BJ (cell line): Measurements from ENCODE around the gene TMEM178B. TPM values are rescaled to one million over a fixed set of nuclear protein-coding genes. Genes with fewer than 3 reads are reported as not detected.

Source experiments
- CTCF ChIA-PET: fragments of 350-600 bp; formaldehyde crosslinking; extraction: SDS; loops from one replicate; lab custom pipeline; 2021; ENCODE audit warnings: antibody characterized with exemption, inconsistent platforms; lab: Yijun Ruan, JAX
- POLR2A ChIA-PET: fragments of 300-600 bp; sonication (Branson Sonifier 250); formaldehyde crosslinking; extraction: SDS; loops from one replicate; lab custom pipeline; 2021; ENCODE audit warnings: antibody characterized with exemption; lab: Charles Lee
- DNase-seq: peaks from one replicate; pipeline ENCODE4 v3.0.0-alpha.2; 2011; ENCODE audit warnings: low read depth
- H3K27me3 ChIP-seq: 2 replicates; pipeline ENCODE4 v1.6.0; 2011; ENCODE audit warnings: low read length; ENCODE audit not compliant: control insufficient read depth, insufficient read depth
- H3K36me3 ChIP-seq: 2 replicates; pipeline ENCODE4 v1.5.1; 2011; ENCODE audit warnings: low read length; ENCODE audit not compliant: control insufficient read depth, insufficient read depth
- H3K4me3 ChIP-seq: 2 replicates; pipeline ENCODE4 v1.5.1; 2011; ENCODE audit warnings: low read depth, mild to moderate bottlenecking, control low read depth, low read length
- polyA plus RNA-seq: library from polyadenylated mRNA; depleted of rRNA; stranded (reverse); fragments of >200 nt; gene quantifications from 2 replicates; pipeline ENCODE4 v1.2.3, GENCODE V29; 2011
- TF ChIP-seq, protein P1 (sequence below): IDR thresholded peaks from 2 replicates; pipeline ENCODE4 v1.5.1; 2011; ENCODE audit warnings: low read depth, mild to moderate bottlenecking, control low read depth, inconsistent platforms, low read length, moderate library complexity; ENCODE audit not compliant: insufficient read depth

The TMEM178B gene
- polyA plus RNA-seq, 1 experiment = 0.43 TPM

DNA sequence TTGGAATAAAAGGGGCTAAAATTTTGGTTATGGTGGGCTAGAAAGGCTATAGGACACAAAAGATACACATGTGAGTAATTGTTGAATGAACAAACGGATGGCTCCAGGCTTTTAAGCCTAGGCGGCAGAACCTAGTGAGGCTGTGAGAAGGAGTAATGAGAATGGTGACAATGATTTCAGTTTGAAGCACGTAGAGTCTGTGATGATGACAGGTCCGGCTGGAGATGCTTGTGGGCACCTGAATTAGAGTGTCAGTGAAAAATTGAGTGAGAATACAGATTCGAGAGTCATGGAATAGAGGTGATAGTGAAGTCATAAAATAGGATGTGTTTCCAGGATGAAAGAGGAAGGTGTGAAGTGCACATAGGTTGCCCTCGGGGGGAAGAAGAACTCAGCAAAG lies 170.6 kb downstream of the TMEM178B start:
- DNase-seq = no peak
- Histone ChIP-seq H3K27me3 (no peaks in the 10 kb centered on the region), H3K4me3 (no peak overlapping the region), H3K36me3 (no peaks in the 10 kb centered on the region)
- ChIA-PET CTCF (interaction anchor here (0.7 kb wide), 1 partner anchor 17 kb away, joined by 3 read pairs; no protein-coding TSS in a partner anchor), POLR2A (no interaction called here)
- TF ChIP-seq, protein P1, sequence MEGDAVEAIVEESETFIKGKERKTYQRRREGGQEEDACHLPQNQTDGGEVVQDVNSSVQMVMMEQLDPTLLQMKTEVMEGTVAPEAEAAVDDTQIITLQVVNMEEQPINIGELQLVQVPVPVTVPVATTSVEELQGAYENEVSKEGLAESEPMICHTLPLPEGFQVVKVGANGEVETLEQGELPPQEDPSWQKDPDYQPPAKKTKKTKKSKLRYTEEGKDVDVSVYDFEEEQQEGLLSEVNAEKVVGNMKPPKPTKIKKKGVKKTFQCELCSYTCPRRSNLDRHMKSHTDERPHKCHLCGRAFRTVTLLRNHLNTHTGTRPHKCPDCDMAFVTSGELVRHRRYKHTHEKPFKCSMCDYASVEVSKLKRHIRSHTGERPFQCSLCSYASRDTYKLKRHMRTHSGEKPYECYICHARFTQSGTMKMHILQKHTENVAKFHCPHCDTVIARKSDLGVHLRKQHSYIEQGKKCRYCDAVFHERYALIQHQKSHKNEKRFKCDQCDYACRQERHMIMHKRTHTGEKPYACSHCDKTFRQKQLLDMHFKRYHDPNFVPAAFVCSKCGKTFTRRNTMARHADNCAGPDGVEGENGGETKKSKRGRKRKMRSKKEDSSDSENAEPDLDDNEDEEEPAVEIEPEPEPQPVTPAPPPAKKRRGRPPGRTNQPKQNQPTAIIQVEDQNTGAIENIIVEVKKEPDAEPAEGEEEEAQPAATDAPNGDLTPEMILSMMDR = no peak

DNA sequence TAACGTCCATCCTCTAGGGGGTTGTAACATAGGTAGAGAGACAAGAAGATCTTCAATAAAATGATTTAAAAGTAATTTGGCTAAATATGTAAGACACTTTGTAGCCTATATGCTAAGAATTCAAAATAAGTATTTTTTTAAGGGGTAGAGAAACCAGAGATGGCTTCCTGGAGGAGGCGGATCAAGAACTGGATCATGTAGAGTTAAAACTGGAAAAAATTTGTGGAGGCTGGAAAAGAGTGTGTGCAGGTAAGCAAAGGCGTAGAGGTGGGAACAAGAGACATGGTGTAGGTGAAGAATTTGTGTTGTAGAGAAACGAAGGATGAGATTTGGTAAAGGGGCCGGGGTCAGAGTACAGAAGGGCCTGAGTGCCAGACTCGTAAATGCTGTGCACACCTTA lies 172.6 kb downstream of the TMEM178B start:
- ChIA-PET CTCF (no interaction called here), POLR2A (no interaction called here)
- TF ChIP-seq, protein P1 = no peak
- Histone ChIP-seq H3K27me3 (no peaks in the 10 kb centered on the region), H3K4me3 (no peak overlapping the region), H3K36me3 (no peaks in the 10 kb centered on the region)
- DNase-seq = no peak

DNA sequence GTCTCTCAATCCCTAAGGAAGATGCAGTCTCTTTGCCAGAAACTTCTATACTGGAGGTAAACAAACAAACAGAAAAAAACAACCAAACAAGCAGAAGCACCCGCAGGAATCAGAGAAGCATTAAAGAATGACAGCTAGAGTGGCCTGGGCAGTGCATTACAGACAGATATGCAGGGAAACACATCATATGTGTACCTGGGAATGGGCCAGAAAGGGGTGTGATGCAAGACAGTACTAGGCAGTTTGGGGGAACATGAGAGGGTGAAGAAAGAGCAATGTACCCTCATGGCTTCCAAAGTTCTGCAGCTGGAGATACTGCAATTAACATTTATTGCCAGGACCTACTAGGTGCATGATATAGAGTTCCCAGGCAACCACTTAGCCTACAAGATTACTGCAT lies 177.3 kb downstream of the TMEM178B start:
- no peak overlapping the region for H3K4me3 ChIP-seq
- no peaks in the 10 kb centered on the region for H3K27me3 ChIP-seq
- CTCF ChIA-PET = no interaction called here
- no peaks in the 10 kb centered on the region for H3K36me3 ChIP-seq
- no peak for DNase-seq
- TF ChIP-seq, protein P1 = no peak
- POLR2A ChIA-PET = no interaction called here

DNA sequence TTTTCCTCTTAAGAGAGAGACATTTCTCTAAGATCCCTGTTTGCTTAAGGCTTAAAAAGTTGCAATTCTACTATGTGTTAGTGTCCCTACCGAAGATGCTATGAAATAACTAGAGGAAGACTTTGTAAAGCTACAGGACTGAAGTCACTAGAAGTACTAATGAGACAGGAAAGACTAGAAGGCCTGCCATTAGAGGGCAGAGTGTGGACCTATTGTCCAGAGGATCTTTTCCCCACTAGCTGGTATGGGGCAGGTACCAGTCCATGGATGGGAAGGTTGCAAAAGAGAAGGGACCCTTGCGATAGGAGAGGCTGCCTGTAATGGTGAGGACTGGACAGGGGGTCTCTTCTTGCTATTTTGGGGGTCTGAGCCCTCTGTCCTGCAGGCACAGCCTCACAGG lies 178.1 kb downstream of the TMEM178B start:
- H3K27me3 ChIP-seq = no peaks in the 10 kb centered on the region
- POLR2A ChIA-PET = no interaction called here
- CTCF ChIA-PET = no interaction called here
- no peak overlapping the region for H3K4me3 ChIP-seq
- no peak for DNase-seq
- TF ChIP-seq, protein P1 = no peak
- no peaks in the 10 kb centered on the region for H3K36me3 ChIP-seq

DNA sequence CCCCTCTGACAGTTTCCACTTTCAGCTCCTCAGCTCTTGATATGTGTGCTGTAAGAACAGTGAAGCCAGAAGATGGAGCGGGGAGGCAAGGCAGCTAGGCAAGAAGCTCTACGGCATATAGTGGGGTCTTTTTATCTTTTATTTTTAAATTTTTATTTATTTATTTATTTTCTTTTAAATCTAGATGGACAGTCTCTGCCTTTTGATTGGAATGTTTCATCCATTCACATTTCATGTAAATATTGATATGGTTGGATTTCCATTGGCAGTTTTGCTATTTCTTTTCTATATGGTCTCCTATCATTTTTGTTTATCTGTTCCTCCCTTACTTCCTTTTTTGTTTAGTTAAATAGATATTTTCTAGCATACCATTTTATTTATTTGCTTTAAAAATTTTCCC lies 183.7 kb downstream of the TMEM178B start:
- no peak for DNase-seq
- POLR2A ChIA-PET = no interaction called here
- Histone ChIP-seq H3K36me3 (no peaks in the 10 kb centered on the region), H3K27me3 (no peaks in the 10 kb centered on the region), H3K4me3 (no peak overlapping the region)
- CTCF ChIA-PET = no interaction called here
- TF ChIP-seq, protein P1 = no peak
